Mesodermal cell (in vitro differentiated cells): ENCODE measurements around the gene IGSF23.

Source experiments
- H3K27ac ChIP-seq: 2 replicates; pipeline ENCODE4 v1.7.0; 2013; ENCODE audit warnings: mild to moderate bottlenecking, low read depth, low read length, moderate library complexity; ENCODE audit not compliant: severe bottlenecking
- H3K36me3 ChIP-seq: 2 replicates; pipeline ENCODE4 v1.7.1; 2013; ENCODE audit warnings: mild to moderate bottlenecking, low read length, moderate library complexity; ENCODE audit not compliant: control insufficient read depth, insufficient read depth
- H3K4me1 ChIP-seq: one replicate; pipeline ENCODE4 v1.7.1; 2013; ENCODE audit warnings: mild to moderate bottlenecking, low read length; ENCODE audit not compliant: insufficient read depth, control insufficient read depth, poor library complexity, severe bottlenecking
- H3K4me3 ChIP-seq: 2 replicates; pipeline ENCODE4 v1.7.0; 2013; ENCODE audit warnings: low read length, control low read depth, mild to moderate bottlenecking; ENCODE audit not compliant: insufficient read depth, poor library complexity, severe bottlenecking; ENCODE audit errors: extremely low read depth
- H3K9me3 ChIP-seq: 2 replicates; pipeline ENCODE4 v1.7.1; 2013; ENCODE audit warnings: mild to moderate bottlenecking, low read length, moderate library complexity; ENCODE audit not compliant: control insufficient read depth
- WGBS, 2 experiments: methylation state at CpG; one replicate each; pipeline ENCODE4 v1.1.5; 2013; ENCODE audit warnings: missing lambda C conversion rate in 2 of 2; ENCODE audit not compliant: insufficient coverage in 2 of 2; 5-methylcytosine and 5-hydroxymethylcytosine counted together

Gene IGSF23

GRCh38 chr19:44653977-44654774, 40.8 kb downstream of the IGSF23 start:
- peaks cover 100% of the 10 kb centered on the region for H3K36me3 ChIP-seq
- WGBS, 2 experiments: 71 to 78% methylated on average over 9 to 13 of the region's 16 CpGs

GRCh38 chr19:44657211-44657921, 44.0 kb downstream of the IGSF23 start:
- H3K4me3 ChIP-seq: no peak overlapping the region

More at GRCh38 chr19:44653977-44654774, 40.8 kb downstream of the IGSF23 start:
- no peaks in the 10 kb centered on the region for H3K9me3 ChIP-seq
- no peak overlapping the region for H3K27ac ChIP-seq
- H3K4me1 ChIP-seq: no peaks in the 10 kb centered on the region
- no peak overlapping the region for H3K4me3 ChIP-seq

GRCh38 chr19:44658069-44658733, 44.8 kb downstream of the IGSF23 start:
- 100% methylated on average over 2 to 3 of the region's 3 CpGs for WGBS, 2 experiments
- Histone ChIP-seq H3K9me3 (no peaks in the 10 kb centered on the region), H3K27ac (no peak overlapping the region), H3K4me1 (no peaks in the 10 kb centered on the region), H3K4me3 (no peak overlapping the region), H3K36me3 (peaks cover 100% of the 10 kb centered on the region)

More at GRCh38 chr19:44657211-44657921, 44.0 kb downstream of the IGSF23 start:
- Histone ChIP-seq H3K27ac (no peak overlapping the region), H3K9me3 (no peaks in the 10 kb centered on the region), H3K36me3 (peaks cover 100% of the 10 kb centered on the region), H3K4me1 (no peaks in the 10 kb centered on the region)
- WGBS, 2 experiments: 52% methylated on average over 20 to 21 of the region's 25 CpGs

- H3K4me3 ChIP-seq: no peak overlapping the region
- no peak overlapping the region for H3K27ac ChIP-seq
- no peaks in the 10 kb centered on the region for H3K4me1 ChIP-seq
- peaks cover 86% of the 10 kb centered on the region for H3K36me3 ChIP-seq
- no peaks in the 10 kb centered on the region for H3K9me3 ChIP-seq
- 93 to 95% methylated on average over 3 to 4 of the region's 4 CpGs for WGBS, 2 experiments
These were observed 46.7 kb downstream of the IGSF23 start for GRCh38 chr19:44660081-44660480.

GRCh38 chr19:44661205-44661604, 47.8 kb downstream of the IGSF23 start:
- H3K27ac ChIP-seq: no peak overlapping the region
- no peak overlapping the region for H3K4me3 ChIP-seq
- H3K4me1 ChIP-seq: no peaks in the 10 kb centered on the region
- 91 to 94% methylated on average over 3 to 9 of the region's 11 CpGs for WGBS, 2 experiments
- peaks cover 74% of the 10 kb centered on the region for H3K36me3 ChIP-seq
- no peaks in the 10 kb centered on the region for H3K9me3 ChIP-seq

- WGBS, 2 experiments: 94% methylated on average over 7 of the region's 7 CpGs
These were observed 48.5 kb downstream of the IGSF23 start for GRCh38 chr19:44661904-44662303.

GRCh38 chr19:44662691-44663385, 49.5 kb downstream of the IGSF23 start:
- no peaks in the 10 kb centered on the region for H3K4me1 ChIP-seq
- H3K9me3 ChIP-seq: no peaks in the 10 kb centered on the region
- WGBS, 2 experiments: 99 to 100% methylated on average over 5 to 7 of the region's 7 CpGs
- H3K36me3 ChIP-seq: peaks cover 58% of the 10 kb centered on the region
- no peak overlapping the region for H3K4me3 ChIP-seq
- no peak overlapping the region for H3K27ac ChIP-seq

More at GRCh38 chr19:44661904-44662303, 48.5 kb downstream of the IGSF23 start:
- peaks cover 67% of the 10 kb centered on the region for H3K36me3 ChIP-seq
- no peak overlapping the region for H3K27ac ChIP-seq
- H3K9me3 ChIP-seq: no peaks in the 10 kb centered on the region
- H3K4me3 ChIP-seq: no peak overlapping the region
- no peaks in the 10 kb centered on the region for H3K4me1 ChIP-seq

GRCh38 chr19:44663996-44664395, 50.6 kb downstream of the IGSF23 start:
- H3K4me3 ChIP-seq: no peak overlapping the region
- no peaks in the 10 kb centered on the region for H3K9me3 ChIP-seq
- H3K27ac ChIP-seq: no peak overlapping the region
- WGBS, 2 experiments: 93 to 100% methylated on average over 4 to 5 of the region's 5 CpGs
- H3K4me1 ChIP-seq: no peaks in the 10 kb centered on the region
- H3K36me3 ChIP-seq: peaks cover 46% of the 10 kb centered on the region

GRCh38 chr19:44664976-44665375, 51.6 kb downstream of the IGSF23 start:
- Histone ChIP-seq H3K9me3 (no peaks in the 10 kb centered on the region), H3K4me1 (no peaks in the 10 kb centered on the region), H3K27ac (no peak overlapping the region), H3K4me3 (no peak overlapping the region), H3K36me3 (peaks cover 37% of the 10 kb centered on the region)
- 87 to 89% methylated on average over 5 to 10 of the region's 10 CpGs for WGBS, 2 experiments

- H3K4me1 ChIP-seq: no peaks in the 10 kb centered on the region
- peaks cover 16% of the 10 kb centered on the region for H3K36me3 ChIP-seq
- H3K27ac ChIP-seq: no peak overlapping the region
- no peaks in the 10 kb centered on the region for H3K9me3 ChIP-seq
- WGBS, 2 experiments: 78 to 84% methylated on average over 4 to 6 of the region's 7 CpGs
- no peak overlapping the region for H3K4me3 ChIP-seq
These were observed 53.6 kb downstream of the IGSF23 start for GRCh38 chr19:44666852-44667556.
